Measurements from ENCODE around the gene UTRN.
A peak's percentile ranks its signal among the peaks of the same experiment; 100 is the strongest.

The UTRN gene

DNA sequence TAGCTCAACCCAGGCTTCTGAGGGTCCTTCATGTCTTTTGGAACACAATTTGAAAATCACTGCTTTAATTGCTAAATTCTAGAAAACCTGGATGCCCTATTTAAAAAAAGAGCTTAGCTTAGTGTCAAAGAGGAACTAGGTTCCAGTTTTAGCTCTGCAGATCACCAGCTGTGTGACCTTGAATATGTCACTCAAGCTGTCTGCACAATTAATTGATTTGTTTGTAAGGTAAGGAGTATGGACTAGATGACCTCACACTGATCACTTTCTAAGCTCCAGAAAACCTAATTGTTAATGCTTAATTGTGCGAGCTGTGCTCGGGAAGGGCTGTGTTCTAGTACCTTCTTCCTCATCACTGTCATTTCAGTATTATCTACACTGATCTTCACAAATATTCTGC, 26.2 kb downstream of the UTRN start:
- Histone ChIP-seq H3K4me2 (ENCODE audit: low read length) (peak overlapping the region; percentile 46), H3K9ac (ENCODE audit: low read length) (no peak overlapping the region), H2AFZ (ENCODE audit: low read depth, low read length) (no peak overlapping the region), H3K79me2 (ENCODE audit: low read length) (no peaks in the 10 kb centered on the region), H3K4me1 (ENCODE audit: low read length) (peaks cover 12% of the 10 kb centered on the region), H4K20me1 (ENCODE audit: insufficient read depth, low read length) (no peaks in the 10 kb centered on the region), H3K27ac (ENCODE audit: low read length) (no peak overlapping the region), H3K36me3 (replicated peaks; ENCODE audit: low read depth, low read length) (no peaks in the 10 kb centered on the region), H3K4me3 (ENCODE audit: low read length) (no peak overlapping the region), H3K9me3 (ENCODE audit: insufficient read depth, low read length) (no peaks in the 10 kb centered on the region), H3K27me3 (ENCODE audit: low read depth, low read length) (no peaks in the 10 kb centered on the region; the same call in 1 of the 2 replicates)
- TF ChIP-seq, protein P1, sequence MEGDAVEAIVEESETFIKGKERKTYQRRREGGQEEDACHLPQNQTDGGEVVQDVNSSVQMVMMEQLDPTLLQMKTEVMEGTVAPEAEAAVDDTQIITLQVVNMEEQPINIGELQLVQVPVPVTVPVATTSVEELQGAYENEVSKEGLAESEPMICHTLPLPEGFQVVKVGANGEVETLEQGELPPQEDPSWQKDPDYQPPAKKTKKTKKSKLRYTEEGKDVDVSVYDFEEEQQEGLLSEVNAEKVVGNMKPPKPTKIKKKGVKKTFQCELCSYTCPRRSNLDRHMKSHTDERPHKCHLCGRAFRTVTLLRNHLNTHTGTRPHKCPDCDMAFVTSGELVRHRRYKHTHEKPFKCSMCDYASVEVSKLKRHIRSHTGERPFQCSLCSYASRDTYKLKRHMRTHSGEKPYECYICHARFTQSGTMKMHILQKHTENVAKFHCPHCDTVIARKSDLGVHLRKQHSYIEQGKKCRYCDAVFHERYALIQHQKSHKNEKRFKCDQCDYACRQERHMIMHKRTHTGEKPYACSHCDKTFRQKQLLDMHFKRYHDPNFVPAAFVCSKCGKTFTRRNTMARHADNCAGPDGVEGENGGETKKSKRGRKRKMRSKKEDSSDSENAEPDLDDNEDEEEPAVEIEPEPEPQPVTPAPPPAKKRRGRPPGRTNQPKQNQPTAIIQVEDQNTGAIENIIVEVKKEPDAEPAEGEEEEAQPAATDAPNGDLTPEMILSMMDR (IDR thresholded peaks at IDR 0.05; ENCODE audit: low read depth, low read length), result no peak
- TF ChIP-seq EZH2phosphoT487 (IDR thresholded peaks at IDR 0.05; ENCODE audit: low read depth), result no peak

DNA sequence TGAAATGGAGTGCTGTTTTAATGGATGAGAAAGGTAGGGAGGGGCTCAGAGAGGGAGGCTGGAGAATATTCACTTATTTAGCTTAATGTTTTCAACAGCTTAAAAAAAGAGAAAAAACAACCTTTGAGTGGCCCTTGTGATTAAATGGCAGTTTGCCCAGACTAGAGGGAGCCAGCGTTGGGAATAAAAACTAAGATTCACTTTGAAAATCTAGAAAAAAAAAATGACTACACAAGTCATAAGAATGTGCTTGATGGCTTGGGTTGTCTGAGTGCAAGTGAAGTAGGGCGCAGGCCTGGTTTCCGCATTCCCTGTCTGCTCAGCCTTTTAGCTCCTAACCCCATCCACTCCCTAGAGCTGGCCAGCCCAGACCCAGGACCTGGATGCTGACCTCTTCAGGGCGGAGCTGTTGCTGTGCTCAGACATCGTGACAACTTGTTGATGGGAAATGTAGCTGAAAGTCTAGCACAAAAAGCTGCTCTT, 28.9 kb downstream of the UTRN start:
- H3K79me2 ChIP-seq (ENCODE audit: low read length), result no peaks in the 10 kb centered on the region
- no peak overlapping the region for H3K9ac ChIP-seq (ENCODE audit: low read length)
- H3K27me3 ChIP-seq (ENCODE audit: low read depth, low read length), result no peaks in the 10 kb centered on the region; the same call in 1 of the 2 replicates
- no peak overlapping the region for H3K27ac ChIP-seq (ENCODE audit: low read length)
- H3K9me3 ChIP-seq (ENCODE audit: insufficient read depth, low read length), result no peaks in the 10 kb centered on the region
- no peak overlapping the region for H3K4me2 ChIP-seq (ENCODE audit: low read length)
- H3K4me1 ChIP-seq (ENCODE audit: low read length), result peaks cover 12% of the 10 kb centered on the region
- no peak for TF ChIP-seq EZH2phosphoT487 (IDR thresholded peaks at IDR 0.05; ENCODE audit: low read depth)
- TF ChIP-seq, protein P1 (IDR thresholded peaks at IDR 0.05; ENCODE audit: low read depth, low read length), result no peak
- H3K4me3 ChIP-seq (ENCODE audit: low read length), result no peak overlapping the region
- H3K36me3 ChIP-seq (replicated peaks; ENCODE audit: low read depth, low read length), result no peaks in the 10 kb centered on the region
- no peak overlapping the region for H2AFZ ChIP-seq (ENCODE audit: low read depth, low read length)
- H4K20me1 ChIP-seq (ENCODE audit: insufficient read depth, low read length), result no peaks in the 10 kb centered on the region

DNA sequence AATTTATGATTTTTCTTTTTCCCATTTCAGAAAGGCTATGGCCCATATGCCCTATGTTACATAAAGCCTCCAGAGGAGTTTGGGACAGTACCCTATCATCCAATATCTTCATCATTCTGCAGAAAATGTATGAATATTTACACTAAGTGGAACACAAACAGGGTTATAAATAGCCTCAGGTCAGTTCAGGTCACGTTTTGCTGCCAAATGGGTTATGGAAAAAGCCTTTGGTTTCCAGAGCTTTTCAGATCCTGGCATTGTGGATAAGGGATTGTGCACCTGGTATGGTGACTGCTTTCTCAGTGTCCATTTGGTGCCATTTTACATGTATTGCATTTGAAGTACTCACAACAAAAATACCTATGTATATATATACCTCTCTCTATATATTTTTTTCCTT, 29.4 kb downstream of the UTRN start:
- Histone ChIP-seq H3K4me2 (ENCODE audit: low read length) (no peak overlapping the region), H3K4me1 (ENCODE audit: low read length) (peaks cover 12% of the 10 kb centered on the region), H3K4me3 (ENCODE audit: low read length) (no peak overlapping the region), H3K9me3 (ENCODE audit: insufficient read depth, low read length) (no peaks in the 10 kb centered on the region), H4K20me1 (ENCODE audit: insufficient read depth, low read length) (no peaks in the 10 kb centered on the region), H3K27me3 (ENCODE audit: low read depth, low read length) (no peaks in the 10 kb centered on the region), H3K36me3 (replicated peaks; ENCODE audit: low read depth, low read length) (no peaks in the 10 kb centered on the region), H3K79me2 (ENCODE audit: low read length) (no peaks in the 10 kb centered on the region), H3K9ac (ENCODE audit: low read length) (no peak overlapping the region), H2AFZ (ENCODE audit: low read depth, low read length) (no peak overlapping the region), H3K27ac (ENCODE audit: low read length) (no peak overlapping the region)
- TF ChIP-seq EZH2phosphoT487 (IDR thresholded peaks at IDR 0.05; ENCODE audit: low read depth), result no peak
- TF ChIP-seq, protein P1 (IDR thresholded peaks at IDR 0.05; ENCODE audit: low read depth, low read length), result no peak

DNA sequence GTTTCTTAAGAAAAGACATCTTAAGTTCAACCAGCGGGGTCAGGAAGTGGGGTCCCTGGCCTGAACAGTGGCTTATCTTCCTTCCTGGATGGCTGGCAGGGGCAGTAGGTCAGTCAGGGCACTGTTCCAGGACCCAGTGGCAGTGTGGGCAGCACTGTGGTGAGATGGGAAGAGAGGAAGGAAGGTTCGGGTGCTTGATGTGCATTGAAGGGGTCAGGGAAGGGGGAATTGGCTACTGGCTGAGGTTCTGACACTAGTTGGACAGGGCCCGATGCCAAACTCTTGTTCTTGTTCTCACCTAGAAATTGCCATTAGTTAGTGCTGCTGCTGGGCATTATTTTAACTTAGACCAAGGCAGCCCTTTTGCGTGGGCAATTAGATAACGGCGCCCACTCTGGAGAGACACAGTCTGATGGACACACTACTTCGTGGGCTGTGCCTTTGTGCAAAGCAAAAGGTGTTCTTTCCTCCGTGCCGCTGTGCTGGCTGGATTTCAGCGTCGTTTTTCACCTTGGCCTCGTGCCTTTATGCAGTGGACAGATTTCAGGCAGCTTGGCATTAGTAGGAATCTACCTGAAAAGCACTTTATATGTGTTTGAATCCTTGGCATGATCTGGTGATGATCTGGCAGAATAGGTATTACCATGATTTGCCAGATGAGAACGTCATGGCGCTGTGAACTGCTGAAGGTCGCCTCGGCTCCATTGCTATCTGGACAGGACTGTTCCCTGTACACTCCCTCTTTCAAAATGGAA, 30.3 kb downstream of the UTRN start:
- Histone ChIP-seq H3K9ac (ENCODE audit: low read length) (no peak overlapping the region), H2AFZ (ENCODE audit: low read depth, low read length) (no peak overlapping the region), H3K9me3 (ENCODE audit: insufficient read depth, low read length) (no peaks in the 10 kb centered on the region), H3K4me3 (ENCODE audit: low read length) (no peak overlapping the region), H3K79me2 (ENCODE audit: low read length) (no peaks in the 10 kb centered on the region), H3K27me3 (ENCODE audit: low read depth, low read length) (no peaks in the 10 kb centered on the region), H4K20me1 (ENCODE audit: insufficient read depth, low read length) (no peaks in the 10 kb centered on the region), H3K4me2 (ENCODE audit: low read length) (no peak overlapping the region), H3K27ac (ENCODE audit: low read length) (no peak overlapping the region), H3K4me1 (ENCODE audit: low read length) (peaks cover 12% of the 10 kb centered on the region), H3K36me3 (replicated peaks; ENCODE audit: low read depth, low read length) (no peaks in the 10 kb centered on the region)
- TF ChIP-seq, protein P1 (IDR thresholded peaks at IDR 0.05; ENCODE audit: low read depth, low read length), result no peak

Measured in OCI-LY3 (cell line).